ENCODE measurements around the gene TOM1L1. TPM values are rescaled to one million over a fixed set of nuclear protein-coding genes. Genes with fewer than 3 reads are reported as not detected.

Gene TOM1L1
- total RNA-seq, 1 donor from 2014 or later = 9.0 TPM

DNA sequence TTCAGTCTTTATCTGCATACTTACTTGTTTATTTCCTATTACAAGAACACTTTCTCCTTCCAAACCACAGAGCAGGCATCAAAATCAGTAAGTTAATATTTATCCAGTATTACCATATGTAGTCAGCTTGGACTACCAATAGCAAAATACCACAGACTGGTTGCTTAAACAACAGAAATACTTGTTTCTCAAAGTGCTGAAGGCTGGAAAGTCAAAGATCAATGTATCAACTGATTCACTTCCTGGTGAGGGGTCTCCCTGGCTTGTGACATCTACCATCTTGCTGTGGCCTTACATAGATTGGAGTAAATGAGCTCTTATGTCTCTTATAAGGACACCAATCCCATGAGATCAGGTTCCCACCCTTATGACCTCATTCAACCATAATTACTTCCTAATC lies 70.5 kb downstream of the TOM1L1 start:
- intact Hi-C loops (cut with micrococcal nuclease) = no loop called here
- H3K27ac ChIP-seq (replicated peaks) = no peak overlapping the region
- H3K27me3 ChIP-seq (ENCODE audit: low read depth) = no peaks in the 10 kb centered on the region

DNA sequence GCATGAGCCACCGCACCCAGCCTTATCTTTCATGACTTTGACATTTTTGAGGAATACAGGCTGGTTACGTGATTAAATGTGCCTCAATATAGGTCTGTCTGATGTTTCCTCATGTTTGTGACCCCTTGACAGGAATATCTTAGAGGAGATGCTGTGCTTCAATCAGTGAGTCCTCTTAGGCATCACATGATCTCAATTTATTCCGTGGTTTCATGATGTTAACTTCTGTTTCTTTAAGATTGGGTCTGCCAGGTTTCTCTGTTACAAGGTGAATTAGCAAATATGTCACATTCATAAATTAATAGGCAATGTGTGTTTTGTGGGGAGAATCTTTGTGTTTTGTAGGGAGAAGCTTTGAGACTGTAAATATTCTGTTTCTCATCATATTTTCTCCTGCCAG lies 71.2 kb downstream of the TOM1L1 start:
- TF ChIP-seq, protein P1, sequence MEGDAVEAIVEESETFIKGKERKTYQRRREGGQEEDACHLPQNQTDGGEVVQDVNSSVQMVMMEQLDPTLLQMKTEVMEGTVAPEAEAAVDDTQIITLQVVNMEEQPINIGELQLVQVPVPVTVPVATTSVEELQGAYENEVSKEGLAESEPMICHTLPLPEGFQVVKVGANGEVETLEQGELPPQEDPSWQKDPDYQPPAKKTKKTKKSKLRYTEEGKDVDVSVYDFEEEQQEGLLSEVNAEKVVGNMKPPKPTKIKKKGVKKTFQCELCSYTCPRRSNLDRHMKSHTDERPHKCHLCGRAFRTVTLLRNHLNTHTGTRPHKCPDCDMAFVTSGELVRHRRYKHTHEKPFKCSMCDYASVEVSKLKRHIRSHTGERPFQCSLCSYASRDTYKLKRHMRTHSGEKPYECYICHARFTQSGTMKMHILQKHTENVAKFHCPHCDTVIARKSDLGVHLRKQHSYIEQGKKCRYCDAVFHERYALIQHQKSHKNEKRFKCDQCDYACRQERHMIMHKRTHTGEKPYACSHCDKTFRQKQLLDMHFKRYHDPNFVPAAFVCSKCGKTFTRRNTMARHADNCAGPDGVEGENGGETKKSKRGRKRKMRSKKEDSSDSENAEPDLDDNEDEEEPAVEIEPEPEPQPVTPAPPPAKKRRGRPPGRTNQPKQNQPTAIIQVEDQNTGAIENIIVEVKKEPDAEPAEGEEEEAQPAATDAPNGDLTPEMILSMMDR (IDR thresholded peaks at IDR 0.05; ENCODE audit: borderline replicate concordance) = no peak
- no peaks in the 10 kb centered on the region for H3K27me3 ChIP-seq (ENCODE audit: low read depth)
- peaks cover 31% of the 10 kb centered on the region for H3K4me1 ChIP-seq
- H3K4me3 ChIP-seq = no peak overlapping the region
- H3K36me3 ChIP-seq = no peaks in the 10 kb centered on the region
- no peak for DNase-seq
- intact Hi-C loops (cut with micrococcal nuclease) = no loop called here
- no peaks in the 10 kb centered on the region for H3K9me3 ChIP-seq (replicated peaks)
- H3K27ac ChIP-seq (replicated peaks) = no peak overlapping the region

More for the DNA sequence above, 70.5 kb downstream of the TOM1L1 start:
- Histone ChIP-seq H3K4me1 (peaks cover 38% of the 10 kb centered on the region), H3K9me3 (replicated peaks) (no peaks in the 10 kb centered on the region), H3K4me3 (no peak overlapping the region), H3K36me3 (no peaks in the 10 kb centered on the region)
- TF ChIP-seq, protein P1 (IDR thresholded peaks at IDR 0.05; ENCODE audit: borderline replicate concordance) = no peak
- no peak for DNase-seq

DNA sequence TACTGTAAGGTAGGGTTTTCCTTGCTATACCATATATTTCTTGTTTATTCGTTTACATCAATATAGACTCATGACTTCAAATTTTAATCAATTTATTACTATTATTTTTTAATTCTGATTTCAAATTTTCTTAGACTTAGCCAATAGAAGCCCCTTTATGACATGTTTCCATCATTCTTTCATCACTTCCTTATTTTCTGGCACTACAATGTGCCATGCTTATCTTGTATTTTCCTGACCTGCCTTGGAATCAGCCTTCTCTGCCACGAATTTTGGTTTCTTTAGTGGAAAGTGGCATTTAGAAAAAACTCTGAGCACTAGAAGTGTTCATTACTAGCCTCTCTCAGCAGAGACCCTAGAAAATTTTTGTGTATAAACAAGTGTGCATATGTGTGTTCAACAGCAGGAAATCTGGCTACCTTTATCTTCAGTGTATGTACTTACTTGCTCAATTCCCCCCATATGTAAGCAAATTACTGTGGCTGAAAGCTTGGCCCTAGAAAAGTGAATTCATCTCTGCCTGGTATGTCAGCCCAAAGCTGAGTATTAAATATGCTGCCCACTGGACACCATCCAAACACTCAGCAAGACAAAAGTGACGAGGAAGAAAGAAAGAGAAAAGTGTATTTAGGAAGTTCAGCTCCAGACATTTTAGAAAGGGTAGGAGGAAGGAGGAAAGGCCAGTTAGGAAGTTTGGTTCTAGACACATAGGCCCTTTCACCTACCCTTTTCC lies 71.9 kb downstream of the TOM1L1 start:
- no peak for DNase-seq
- Histone ChIP-seq H3K27me3 (ENCODE audit: low read depth) (no peaks in the 10 kb centered on the region), H3K9me3 (replicated peaks) (no peaks in the 10 kb centered on the region), H3K4me3 (no peak overlapping the region), H3K36me3 (no peaks in the 10 kb centered on the region), H3K27ac (replicated peaks) (no peak overlapping the region), H3K4me1 (peaks cover 24% of the 10 kb centered on the region)
- intact Hi-C loops (cut with micrococcal nuclease) = no loop called here
- TF ChIP-seq, protein P1 (IDR thresholded peaks at IDR 0.05; ENCODE audit: borderline replicate concordance) = no peak

DNA sequence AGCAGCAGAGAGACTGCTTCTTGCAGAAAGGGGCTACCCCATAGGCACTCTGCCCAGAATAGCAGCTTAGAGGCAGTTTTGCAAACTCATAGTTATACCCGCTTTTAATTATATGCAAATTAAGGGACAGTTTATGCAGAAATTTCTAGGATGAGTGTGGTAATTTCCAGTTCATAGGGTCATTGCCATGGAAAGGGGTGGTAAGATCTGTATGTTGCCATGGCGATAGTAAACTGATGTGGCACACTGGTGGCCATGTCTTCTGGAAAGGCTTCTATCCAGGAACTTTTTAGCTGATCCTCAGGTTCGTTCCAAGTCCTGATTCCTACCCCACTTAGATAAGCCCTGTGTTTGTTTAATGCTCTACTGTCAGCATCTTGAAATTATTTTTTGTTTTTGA lies 74.1 kb downstream of the TOM1L1 start:
- Histone ChIP-seq H3K36me3 (no peaks in the 10 kb centered on the region), H3K27ac (replicated peaks) (no peak overlapping the region), H3K27me3 (ENCODE audit: low read depth) (no peaks in the 10 kb centered on the region), H3K4me1 (peaks cover 2% of the 10 kb centered on the region), H3K9me3 (replicated peaks) (no peaks in the 10 kb centered on the region), H3K4me3 (no peak overlapping the region)
- intact Hi-C loops (cut with micrococcal nuclease) = no loop called here
- TF ChIP-seq, protein P1 (IDR thresholded peaks at IDR 0.05; ENCODE audit: borderline replicate concordance) = no peak
- no peak for DNase-seq

DNA sequence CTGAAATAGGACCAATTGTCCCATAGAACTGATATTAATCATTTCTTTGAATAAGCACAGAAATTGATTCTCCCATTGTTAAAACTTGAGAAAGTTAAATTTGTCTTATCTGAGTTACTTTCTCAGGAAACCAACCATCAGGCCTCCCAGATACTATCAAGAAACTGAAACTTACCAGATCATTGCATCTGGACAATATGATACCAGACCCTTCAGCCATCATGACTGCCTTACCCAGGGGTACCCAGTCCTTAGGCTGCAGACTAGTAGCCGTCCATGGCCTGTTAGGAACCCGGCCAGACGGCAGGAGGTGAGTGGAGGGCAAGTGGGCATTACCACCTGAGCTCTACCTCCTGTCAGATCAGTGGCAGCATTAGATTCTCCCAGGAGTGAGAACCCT lies 75.7 kb downstream of the TOM1L1 start:
- DNase-seq = no peak
- Histone ChIP-seq H3K36me3 (no peaks in the 10 kb centered on the region), H3K27ac (replicated peaks) (no peak overlapping the region), H3K27me3 (ENCODE audit: low read depth) (no peaks in the 10 kb centered on the region), H3K9me3 (replicated peaks) (peaks cover 10% of the 10 kb centered on the region), H3K4me1 (no peaks in the 10 kb centered on the region), H3K4me3 (no peak overlapping the region)
- TF ChIP-seq, protein P1 (IDR thresholded peaks at IDR 0.05; ENCODE audit: borderline replicate concordance) = no peak
- intact Hi-C loops (cut with micrococcal nuclease) = no loop called here
